A549 (cell line): ENCODE results near the gene SRPK2. TPM values are rescaled to one million over a fixed set of nuclear protein-coding genes. Genes with fewer than 3 reads are reported as not detected.

ENCODE experiments used
- ATAC-seq, 2 experiments: fragments of 200-7000 bp in 1 of 2; fragments of >200 bp in 1 of 2; cut with Nextera tagmentation in 1 of 2; cut with Tn5 transposase in 1 of 2; 3 replicates each; pipeline versions ENCODE4 v1.8.0 to v1.9.1; 2018 to 2020; ENCODE audit warnings: mild to moderate bottlenecking in 1 of 2, moderate library complexity in 1 of 2
- CTCF ChIA-PET: fragments of 300-600 bp; sonication (Branson Sonifier 250); formaldehyde crosslinking; extraction: SDS; loops from one replicate; lab custom pipeline; 2021; ENCODE audit warnings: antibody characterized with exemption, inconsistent platforms; lab: Yijun Ruan, JAX
- POLR2A ChIA-PET: fragments of 350-600 bp; formaldehyde crosslinking; extraction: SDS; loops from one replicate; lab custom pipeline; 2021; ENCODE audit warnings: antibody characterized with exemption, inconsistent platforms; lab: Yijun Ruan, JAX
- DNase-seq, 2 experiments: peaks; one replicate each; pipeline versions ENCODE4 v3.0.0 to v3.0.0-alpha.2; 2011 to 2016; ENCODE audit warnings: low read depth in 1 of 2, low spot score in 1 of 2
- FAIRE-seq: peaks from 2 replicates; lab custom pipeline; 2011; peaks lifted over from hg19 to GRCh38; lab: Jason Lieb, UNC
- H3K27ac ChIP-seq, 2 experiments: fragments of >200 bp; sonication (Bioruptor Twin); formaldehyde crosslinking; 3 replicates each; pipeline ENCODE4 v1.5.1; 2016 to 2017
- H3K4me1 ChIP-seq: fragments of >200 bp; sonication (Bioruptor Twin); formaldehyde crosslinking; 3 replicates; pipeline ENCODE4 v1.6.1; 2016
- H3K4me2 ChIP-seq: fragments of >200 bp; sonication (Bioruptor Twin); formaldehyde crosslinking; 3 replicates; pipeline ENCODE4 v1.6.1; 2016
- H3K4me3 ChIP-seq: fragments of >200 bp; sonication (Bioruptor Twin); formaldehyde crosslinking; 3 replicates; pipeline ENCODE4 v1.5.1; 2016
- H3K9me3 ChIP-seq: fragments of >200 bp; sonication (Bioruptor Twin); formaldehyde crosslinking; 3 replicates; pipeline ENCODE4 v1.6.1; 2016
- CBX2 ChIP-seq: fragments of 200-600 bp; sonication (generic); IDR thresholded peaks from 2 replicates; pipeline ENCODE4 v1.6.1; 2016; ENCODE audit warnings: low read depth, mild to moderate bottlenecking, borderline replicate concordance
- CBX8 ChIP-seq: fragments of 200-600 bp; sonication (generic); IDR thresholded peaks from 2 replicates; pipeline ENCODE4 v1.6.1; 2016
- CEBPB ChIP-seq, 2 experiments: fragments of >200 bp in 1 of 2; sonication (Bioruptor Twin) in 1 of 2; formaldehyde crosslinking in 1 of 2; IDR thresholded peaks; 2 replicates each; pipeline ENCODE4 v1.6.1; 2012 to 2016
- CHD4 ChIP-seq: fragments of 200-600 bp; sonication (generic); IDR thresholded peaks from 2 replicates; pipeline ENCODE4 v1.6.1; 2016; ENCODE audit warnings: antibody characterized with exemption, mild to moderate bottlenecking, borderline replicate concordance
- EHF ChIP-seq: fragments of 250-450 bp; sonication (Bioruptor Pico); IDR thresholded peaks from 2 replicates; pipeline ENCODE4 v1.5.0; 2020; ENCODE audit warnings: mild to moderate bottlenecking
- EHMT2 ChIP-seq: fragments of 200-600 bp; sonication (generic); IDR thresholded peaks from 2 replicates; pipeline ENCODE4 v1.6.1; 2016; ENCODE audit warnings: antibody characterized with exemption, low read depth, mild to moderate bottlenecking, moderate library complexity
- EP300 ChIP-seq, 2 experiments: fragments of >200 bp; sonication (Bioruptor Twin); formaldehyde crosslinking; IDR thresholded peaks; 2 replicates in 1 of 2; 3 replicates in 1 of 2; pipeline ENCODE4 v1.6.1; 2016 to 2017
- ESRRA ChIP-seq: fragments of 150-350 bp; IDR thresholded peaks from 2 replicates; pipeline ENCODE4 v1.6.1; 2014; ENCODE audit warnings: mild to moderate bottlenecking, low read length, borderline replicate concordance
- GATA3 ChIP-seq: IDR thresholded peaks from 2 replicates; pipeline ENCODE4 v1.6.1; 2012; ENCODE audit warnings: borderline replicate concordance
- HDAC2 ChIP-seq: fragments of 200-600 bp; sonication (generic); IDR thresholded peaks from 2 replicates; pipeline ENCODE4 v1.6.1; 2016
- HEYL ChIP-seq: fragments of 250-450 bp; sonication (Bioruptor Pico); IDR thresholded peaks from 2 replicates; pipeline ENCODE4 v1.8.0; 2021; ENCODE audit warnings: mild to moderate bottlenecking, moderate library complexity
- JUN ChIP-seq, 2 experiments: fragments of >200 bp; sonication (Bioruptor Twin); formaldehyde crosslinking; IDR thresholded peaks; 2 replicates in 1 of 2; 3 replicates in 1 of 2; pipeline ENCODE4 v1.6.1; 2016 to 2017
- JUNB ChIP-seq: fragments of >200 bp; sonication (Bioruptor Twin); formaldehyde crosslinking; IDR thresholded peaks from 2 replicates; pipeline ENCODE4 v1.6.1; 2016
- KDM1A ChIP-seq: fragments of 200-600 bp; sonication (generic); IDR thresholded peaks from 2 replicates; pipeline ENCODE4 v1.6.1; 2016; ENCODE audit warnings: low read depth, mild to moderate bottlenecking
- MAZ ChIP-seq: fragments of 150-350 bp; IDR thresholded peaks from 2 replicates; pipeline ENCODE4 v1.6.1; 2014; ENCODE audit warnings: antibody characterized with exemption, low read depth, low read length, borderline replicate concordance
- PBX3 ChIP-seq: IDR thresholded peaks from 2 replicates; pipeline ENCODE4 v1.6.1; 2012
- PHF8 ChIP-seq: fragments of 200-600 bp; sonication (generic); IDR thresholded peaks from 2 replicates; pipeline ENCODE4 v1.6.1; 2016; ENCODE audit warnings: low read depth, mild to moderate bottlenecking, antibody characterized with exemption, moderate library complexity, borderline replicate concordance
- POLR2AphosphoS2 ChIP-seq: conservative IDR thresholded peaks from 2 replicates; pipeline ENCODE4 v1.6.1; 2012; ENCODE audit warnings: low read length, improper control_type of control experiment, inconsistent platforms
- RAD21 ChIP-seq, 2 experiments: fragments of >200 bp in 1 of 2; sonication (Bioruptor Twin) in 1 of 2; formaldehyde crosslinking in 1 of 2; IDR thresholded peaks in 1 of 2; conservative IDR thresholded peaks in 1 of 2; 2 replicates in 1 of 2; 3 replicates in 1 of 2; pipeline ENCODE4 v1.6.1; 2012 to 2018; ENCODE audit warnings: inconsistent platforms in 1 of 2
- RARB ChIP-seq: fragments of 250-450 bp; sonication (Bioruptor Pico); IDR thresholded peaks from 2 replicates; pipeline ENCODE4 v1.8.0; 2021; ENCODE audit warnings: mild to moderate bottlenecking, moderate library complexity
- RFX5 ChIP-seq: fragments of 450-650 bp; IDR thresholded peaks from 2 replicates; pipeline ENCODE4 v1.7.1; 2014; ENCODE audit warnings: antibody characterized with exemption, mild to moderate bottlenecking, moderate library complexity
- RNF2 ChIP-seq: fragments of 200-600 bp; sonication (generic); IDR thresholded peaks from 2 replicates; pipeline ENCODE4 v1.6.1; 2016; ENCODE audit warnings: low read depth, mild to moderate bottlenecking, antibody characterized with exemption, moderate library complexity, borderline replicate concordance
- TFCP2L1 ChIP-seq: fragments of 250-450 bp; sonication (Bioruptor Pico); IDR thresholded peaks from 2 replicates; pipeline ENCODE4 v1.5.0; 2021; ENCODE audit warnings: mild to moderate bottlenecking
- ZC3H11A ChIP-seq: fragments of 450-650 bp; IDR thresholded peaks from 2 replicates; pipeline ENCODE4 v1.6.1; 2014; ENCODE audit warnings: antibody characterized with exemption, mild to moderate bottlenecking
- ZFP36 ChIP-seq: fragments of 450-650 bp; IDR thresholded peaks from 2 replicates; pipeline ENCODE4 v1.6.1; 2014; ENCODE audit warnings: borderline replicate concordance; ENCODE audit not compliant: partially characterized antibody
- ZNF302 ChIP-seq: fragments of 250-450 bp; sonication (Bioruptor Pico); IDR thresholded peaks from 2 replicates; pipeline ENCODE4 v1.9.0; 2021; ENCODE audit warnings: inconsistent platforms, mild to moderate bottlenecking, moderate library complexity
- ZSCAN20 ChIP-seq: fragments of 250-450 bp; sonication (Bioruptor Pico); IDR thresholded peaks from 2 replicates; pipeline ENCODE4 v1.8.0; 2022; ENCODE audit warnings: mild to moderate bottlenecking, moderate library complexity
- WGBS: methylation state at CpG from one replicate; pipeline ENCODE4 v1.1.6; 2017; ENCODE audit errors: missing lambda C conversion rate; 5-methylcytosine and 5-hydroxymethylcytosine counted together
- polyA plus RNA-seq, 4 experiments: library from polyadenylated mRNA; depleted of rRNA in 3 of 4; stranded (reverse); fragments of >200 nt; fragmentation: RNase III in 1 of 4; extraction: RNeasy Plus Mini Kit Qiagen cat#74134 plus additional on column Dnase treatment in 1 of 4; gene quantifications; 2 replicates in 3 of 4; 3 replicates in 1 of 4; pipeline ENCODE4 v1.2.3, GENCODE V29; 2011 to 2017
- TF ChIP-seq, protein P1 (sequence below): IDR thresholded peaks from 2 replicates; pipeline ENCODE4 v1.6.1; 2012
- TF ChIP-seq, protein P2 (sequence below): fragments of >200 bp; sonication (Bioruptor Twin); formaldehyde crosslinking; IDR thresholded peaks from 3 replicates; pipeline ENCODE4 v1.6.1; 2016

Gene SRPK2
- polyA plus RNA-seq, 2 of the 4 experiments (the other 2 are of a cell fraction), result 23.0 to 30.9 TPM

- Histone ChIP-seq H3K27ac (no peak overlapping the region), H3K4me3 (no peak overlapping the region), H3K9me3 (no peaks in the 10 kb centered on the region), H3K4me1 (peaks cover 5% of the 10 kb centered on the region; the same call in 1 of the 3 replicates), H3K4me2 (no peak overlapping the region)
- no peak for FAIRE-seq
- DNase-seq, result no peak
- WGBS, result 86% methylated on average over 2 of the region's 2 CpGs
- no peak for ATAC-seq
- TF ChIP-seq RNF2 (no peak), EHF (CRISPR knock-in tag) (no peak), HDAC2 (no peak), EHMT2 (no peak), CEBPB (IDR thresholded peaks at IDR 0.05) (no peak), KDM1A (no peak), RAD21 (conservative IDR thresholded peaks at IDR 0.05 in 1 of 2, IDR thresholded peaks at IDR 0.05 in 1 of 2) (no peak), ZFP36 (no peak), PBX3 (no peak), CBX2 (no peak), CBX8 (no peak), EP300 (IDR thresholded peaks at IDR 0.05) (no peak), ZSCAN20 (CRISPR knock-in tag) (no peak), TFCP2L1 (CRISPR knock-in tag) (no peak), ESRRA (no peak), MAZ (no peak), HEYL (CRISPR knock-in tag) (no peak), GATA3 (no peak), JUNB (no peak)
- TF ChIP-seq, protein P1, sequence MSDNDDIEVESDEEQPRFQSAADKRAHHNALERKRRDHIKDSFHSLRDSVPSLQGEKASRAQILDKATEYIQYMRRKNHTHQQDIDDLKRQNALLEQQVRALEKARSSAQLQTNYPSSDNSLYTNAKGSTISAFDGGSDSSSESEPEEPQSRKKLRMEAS, result no peak
- POLR2A ChIA-PET, result no interaction called here
- CTCF ChIA-PET, result interaction anchor here (1.0 kb wide), 1 partner anchor 39 kb away, joined by 3 read pairs; no protein-coding TSS in a partner anchor
These were observed 283.1 kb downstream of the SRPK2 start for GRCh38 chr7:105105579-105105978.

DNA sequence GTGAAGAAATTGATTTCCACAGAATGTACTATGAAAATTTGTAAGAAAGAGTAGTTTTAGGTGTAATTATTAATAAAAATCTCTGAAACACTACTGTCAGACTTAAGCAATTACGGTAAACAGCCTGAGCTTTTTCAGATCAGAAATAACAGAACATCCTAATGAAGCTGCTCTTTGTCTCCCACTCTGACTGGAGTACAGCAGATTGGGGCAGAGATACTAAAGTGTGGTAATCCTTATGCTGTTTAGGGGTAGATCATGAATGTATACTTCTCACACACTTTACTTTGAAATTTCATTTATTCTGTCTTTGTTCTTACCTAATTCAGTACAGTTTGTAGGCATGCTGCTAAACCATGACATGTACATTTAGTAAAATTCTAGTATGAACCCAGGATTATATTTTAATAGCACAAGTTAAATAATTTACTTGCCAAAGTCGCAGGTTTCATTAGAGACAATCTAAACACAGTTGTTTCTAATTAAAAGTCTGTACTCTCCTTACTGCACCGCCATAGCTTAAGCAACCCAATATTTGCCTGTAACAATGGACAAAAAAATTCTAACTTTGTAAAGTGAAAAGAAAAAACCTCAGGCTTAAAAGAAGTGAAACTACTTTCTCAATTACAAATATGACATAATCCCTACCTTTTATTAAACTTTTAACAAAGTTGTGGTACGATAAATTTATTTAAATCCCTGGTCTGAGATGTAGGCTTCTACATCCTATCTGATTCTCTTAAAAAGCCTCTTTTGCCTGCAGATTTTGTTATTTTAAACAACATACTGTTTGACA lies 286.0 kb downstream of the SRPK2 start:
- Histone ChIP-seq H3K27ac (no peak overlapping the region), H3K4me2 (no peak overlapping the region), H3K4me1 (peaks cover 17% of the 10 kb centered on the region), H3K9me3 (no peaks in the 10 kb centered on the region), H3K4me3 (no peak overlapping the region)
- TF ChIP-seq CHD4 (no peak), PHF8 (no peak), RAD21 (conservative IDR thresholded peaks at IDR 0.05 in 1 of 2, IDR thresholded peaks at IDR 0.05 in 1 of 2) (no peak), RNF2 (no peak), JUN (IDR thresholded peaks at IDR 0.05) (no peak), PBX3 (no peak), HEYL (CRISPR knock-in tag) (no peak), ZC3H11A (no peak), POLR2AphosphoS2 (no peak), RARB (CRISPR knock-in tag) (no peak), CBX2 (no peak), RFX5 (no peak), ZNF302 (CRISPR knock-in tag) (no peak), MAZ (no peak)
- TF ChIP-seq, protein P2, sequence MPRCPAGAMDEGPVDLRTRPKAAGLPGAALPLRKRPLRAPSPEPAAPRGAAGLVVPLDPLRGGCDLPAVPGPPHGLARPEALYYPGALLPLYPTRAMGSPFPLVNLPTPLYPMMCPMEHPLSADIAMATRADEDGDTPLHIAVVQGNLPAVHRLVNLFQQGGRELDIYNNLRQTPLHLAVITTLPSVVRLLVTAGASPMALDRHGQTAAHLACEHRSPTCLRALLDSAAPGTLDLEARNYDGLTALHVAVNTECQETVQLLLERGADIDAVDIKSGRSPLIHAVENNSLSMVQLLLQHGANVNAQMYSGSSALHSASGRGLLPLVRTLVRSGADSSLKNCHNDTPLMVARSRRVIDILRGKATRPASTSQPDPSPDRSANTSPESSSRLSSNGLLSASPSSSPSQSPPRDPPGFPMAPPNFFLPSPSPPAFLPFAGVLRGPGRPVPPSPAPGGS, result no peak
- DNase-seq (no peak), FAIRE-seq (no peak), ATAC-seq (no peak)
- ChIA-PET CTCF (no interaction called here), POLR2A (interaction anchor here (0.6 kb wide), 1 partner anchor 95 kb away, joined by 3 read pairs; no protein-coding TSS in a partner anchor)
- WGBS, result 85% methylated on average over 4 of the region's 4 CpGs
